Activated CD4-positive, alpha-beta T cell treated with anti-CD3 and anti-CD28 coated beads, Interleukin-2, amount 50 U/mL, for 16 hours (primary cell): ENCODE data around the gene LGALS4.
A peak's percentile ranks its signal among the peaks of the same experiment; 100 is the strongest.
"Not testable (repeated sequence)": the region's sequence is repeated elsewhere in the genome, so short reads cannot be mapped to it uniquely, and the experiment has no call there.

ENCODE experiments used
- DNase-seq: peaks from one replicate; pipeline ENCODE4 v3.0.0-alpha.2; 2020

The LGALS4 gene

GRCh38 chr19:38821230-38821825 lies 8.6 kb upstream of the LGALS4 start:
- not testable (repeated sequence) for DNase-seq

- DNase-seq = no peak
Observed at GRCh38 chr19:38819231-38819920, 6.6 kb upstream of the LGALS4 start.

- no peak for DNase-seq
Observed at GRCh38 chr19:38817081-38817480, 4.3 kb upstream of the LGALS4 start.

- DNase-seq = no peak
Observed at GRCh38 chr19:38816131-38816750, 3.5 kb upstream of the LGALS4 start.

GRCh38 chr19:38815059-38816001 lies 2.6 kb upstream of the LGALS4 start:
- DNase-seq = no peak

GRCh38 chr19:38813932-38814331 lies 1.2 kb upstream of the LGALS4 start:
- not testable (repeated sequence) for DNase-seq

GRCh38 chr19:38813323-38813722 lies 578 bp upstream of the LGALS4 start:
- DNase-seq = no peak

GRCh38 chr19:38812009-38812840 lies 520 bp downstream of the LGALS4 start:
- DNase-seq = no peak

GRCh38 chr19:38809592-38810252 lies 3.0 kb downstream of the LGALS4 start:
- DNase-seq = no peak

GRCh38 chr19:38808741-38809140 lies 4.0 kb downstream of the LGALS4 start:
- DNase-seq = no peak

- not testable (repeated sequence) for DNase-seq
Observed at GRCh38 chr19:38807374-38808098, 5.2 kb downstream of the LGALS4 start.

- no peak for DNase-seq
Observed at GRCh38 chr19:38806371-38806770, 6.4 kb downstream of the LGALS4 start.

- peak; percentile 6 for DNase-seq
Observed at GRCh38 chr19:38805180-38805579, 7.6 kb downstream of the LGALS4 start.

GRCh38 chr19:38803543-38803942 lies 9.2 kb downstream of the LGALS4 start:
- DNase-seq = no peak

GRCh38 chr19:38801359-38802095 lies 11.2 kb downstream of the LGALS4 start:
- DNase-seq = no peak

GRCh38 chr19:38800577-38801347 lies 12.0 kb downstream of the LGALS4 start:
- no peak for DNase-seq

GRCh38 chr19:38799104-38799503 lies 13.6 kb downstream of the LGALS4 start:
- no peak for DNase-seq

GRCh38 chr19:38797781-38798180 lies 15.0 kb downstream of the LGALS4 start:
- DNase-seq = not testable (repeated sequence)

- no peak for DNase-seq
Observed at GRCh38 chr19:38796154-38796553, 16.6 kb downstream of the LGALS4 start.
